Stimulated activated CD8-positive, alpha-beta memory T cell treated with anti-CD3 and anti-CD28 coated beads, Interleukin-4, amount 100 ng/mL, for 4 hours (primary cell): ENCODE data around the gene ZNF689.

Source experiments
- DNase-seq, 2 donors: peaks; one replicate each; pipeline ENCODE4 v3.0.0-alpha.2; 2020; ENCODE audit warnings: low read depth in 2 of 2, low spot score in 1 of 2

The ZNF689 gene

GRCh38 chr16:30609926-30610839, at the start of gene ZNF689:
ZNF689 (minus strand) TSS chr16:30610389; CDS start chr16:30610041, 348 bp downstream.
- DNase-seq, result peak; percentile 87 to 95

DNA sequence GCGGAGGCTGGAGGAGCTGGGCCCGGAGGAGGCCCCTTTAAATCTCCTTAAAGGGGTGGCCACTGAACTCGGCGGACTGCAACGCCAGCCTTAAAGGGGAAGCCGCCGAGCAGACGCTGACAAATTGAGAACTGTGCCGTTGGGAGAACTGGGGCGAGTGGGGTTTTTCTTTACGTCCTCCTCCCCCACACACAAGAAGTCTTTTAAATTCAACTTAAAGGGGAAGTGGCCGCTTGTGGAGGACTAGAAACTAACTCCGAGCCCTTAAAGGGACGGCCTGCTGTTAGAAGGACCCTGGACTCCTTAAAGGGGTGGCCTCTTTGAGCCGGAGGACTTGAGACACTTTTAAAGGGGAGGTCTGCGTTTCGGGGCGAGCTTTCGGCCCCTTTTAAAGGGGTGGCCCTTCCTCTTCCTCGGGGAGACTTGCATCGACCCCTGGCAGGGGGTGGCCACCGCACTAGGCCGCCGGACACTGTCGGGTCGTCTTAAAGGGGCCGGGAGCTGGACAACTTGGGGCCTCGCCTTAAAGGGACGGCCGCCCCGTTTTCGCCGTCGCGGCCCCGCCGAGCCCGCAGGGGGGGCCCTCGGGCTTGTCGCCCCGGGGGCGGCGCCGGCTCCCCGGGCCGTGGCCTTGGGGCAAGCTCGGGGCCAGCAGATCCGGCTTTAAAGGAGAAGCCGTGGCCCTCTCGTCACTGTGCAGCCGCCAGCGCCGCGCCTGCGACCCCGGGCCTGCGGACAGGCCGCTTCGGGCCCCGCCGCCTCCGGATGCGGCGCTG, 48.7 kb upstream of the ZNF689 start:
- peak in 1 of 2 donors; percentile 93 for DNase-seq

DNA sequence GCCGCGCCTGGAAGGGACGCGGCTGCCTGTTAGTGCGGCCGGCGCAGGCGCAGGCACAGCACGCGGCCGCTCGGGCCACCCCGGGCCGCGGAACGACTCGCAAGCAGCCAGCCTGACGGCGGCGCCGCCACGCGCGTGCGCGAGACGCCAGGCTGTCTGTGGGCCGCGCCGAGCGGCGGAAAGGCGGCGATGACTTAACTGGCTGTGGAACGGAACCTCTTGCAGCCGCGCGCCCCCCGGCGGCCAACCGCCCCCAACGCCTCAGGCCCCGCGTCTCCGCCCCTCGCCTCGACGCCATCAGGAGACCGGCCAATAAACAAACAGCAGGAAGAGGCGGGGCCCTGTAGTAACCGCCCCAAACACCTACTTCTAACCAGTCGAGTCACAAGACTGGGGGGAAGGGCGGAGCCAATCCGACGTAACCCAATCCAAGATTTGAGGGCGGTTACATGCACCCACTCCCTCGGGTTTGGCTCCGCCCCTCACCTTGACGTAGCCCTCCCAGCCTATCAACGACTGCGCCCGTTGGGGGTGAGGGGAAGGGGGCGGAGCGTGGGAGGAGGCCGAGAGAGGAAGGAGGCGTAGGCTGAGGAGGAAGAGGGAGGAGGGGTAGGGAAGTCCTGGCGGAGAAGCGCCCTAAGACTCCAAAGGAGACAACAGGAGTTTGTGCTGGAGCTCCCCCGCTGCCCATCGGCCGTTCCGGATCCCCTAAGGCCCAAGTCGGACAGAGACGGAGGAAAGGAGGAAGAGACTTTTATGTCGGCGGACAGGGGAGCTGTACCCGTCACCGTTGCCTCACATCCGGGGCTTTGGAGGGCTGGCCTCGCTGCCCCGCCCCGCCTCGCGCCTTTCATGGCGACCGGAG, 47.9 kb upstream of the ZNF689 start, which contains the start of gene FBRS:
Gene FBRS, plus strand, starts transcription at position 566 of the 865 bp plus-strand sequence. CDS start 1,088 bp downstream, outside the sequence.
- peak; percentile 99 to 100 for DNase-seq

DNA sequence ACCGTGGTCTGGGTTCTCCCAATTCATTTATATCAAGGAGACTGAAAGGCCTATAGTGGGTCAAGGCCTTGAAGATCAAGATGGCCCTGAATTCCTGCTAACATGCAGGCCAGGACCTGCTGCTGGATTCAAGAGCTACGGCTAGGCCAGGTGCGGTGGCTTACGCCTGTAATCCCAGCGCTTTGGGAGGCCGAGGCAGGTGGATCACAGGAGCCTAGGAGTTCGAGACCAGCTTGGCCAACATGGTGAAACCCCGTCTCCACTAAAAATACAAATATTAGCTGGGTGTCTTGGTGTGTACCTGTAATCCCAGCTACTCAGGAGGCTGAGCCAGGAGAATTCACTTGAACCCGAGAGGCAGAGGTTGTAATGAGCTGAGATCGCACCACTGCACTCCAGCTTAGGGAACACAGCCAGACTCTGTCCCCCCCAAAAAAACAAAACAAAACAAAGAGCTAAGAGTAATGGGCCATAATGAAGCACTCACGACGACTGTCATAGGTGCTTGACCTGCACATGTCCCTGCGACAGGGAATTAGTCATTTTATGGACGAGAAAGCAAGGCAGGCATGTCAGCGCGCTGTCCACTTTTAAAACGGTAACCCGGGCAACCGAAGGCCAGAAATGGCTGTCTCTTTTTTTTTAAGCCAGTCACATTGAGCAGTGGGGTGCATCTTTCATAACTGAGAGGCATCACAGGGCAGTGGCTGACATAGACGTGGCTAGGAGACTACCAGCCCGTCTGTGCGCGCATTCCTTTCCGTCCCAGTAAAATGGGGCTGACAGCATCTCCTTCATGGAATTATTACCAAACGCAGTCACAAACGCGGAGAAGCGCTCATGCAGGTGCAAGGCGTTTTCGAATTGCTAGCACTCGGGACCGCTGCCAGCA, 47.0 kb upstream of the ZNF689 start:
- DNase-seq, result no peak

- DNase-seq, result no peak
These were observed 46.2 kb upstream of the ZNF689 start for GRCh38 chr16:30656388-30656787.

DNA sequence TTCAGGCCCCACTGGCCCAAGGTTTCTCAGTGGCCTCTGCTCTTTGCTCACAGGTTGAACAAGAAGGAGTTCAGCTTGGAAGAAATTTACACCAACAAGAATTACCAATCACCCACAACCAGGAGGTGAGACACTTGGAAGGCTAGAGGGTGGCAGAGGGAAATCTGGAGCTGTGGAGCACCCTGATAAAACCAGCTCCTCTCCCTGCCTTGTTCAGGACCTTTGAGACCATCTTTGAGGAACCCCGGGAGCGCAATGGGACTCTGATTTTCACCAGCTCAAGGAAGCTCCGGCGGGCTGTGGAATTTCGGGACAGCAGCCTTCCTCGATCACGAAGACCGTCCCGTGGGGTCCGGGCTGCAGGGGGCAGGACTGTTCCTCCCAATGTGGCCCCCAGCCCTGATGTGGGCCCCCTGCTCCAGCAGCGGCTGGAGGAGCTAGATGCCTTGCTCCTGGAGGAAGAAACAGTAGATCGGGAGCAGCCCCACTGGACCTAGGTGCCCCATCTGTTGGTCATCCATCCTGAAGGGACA, 45.7 kb upstream of the ZNF689 start:
- DNase-seq, result no peak

DNA sequence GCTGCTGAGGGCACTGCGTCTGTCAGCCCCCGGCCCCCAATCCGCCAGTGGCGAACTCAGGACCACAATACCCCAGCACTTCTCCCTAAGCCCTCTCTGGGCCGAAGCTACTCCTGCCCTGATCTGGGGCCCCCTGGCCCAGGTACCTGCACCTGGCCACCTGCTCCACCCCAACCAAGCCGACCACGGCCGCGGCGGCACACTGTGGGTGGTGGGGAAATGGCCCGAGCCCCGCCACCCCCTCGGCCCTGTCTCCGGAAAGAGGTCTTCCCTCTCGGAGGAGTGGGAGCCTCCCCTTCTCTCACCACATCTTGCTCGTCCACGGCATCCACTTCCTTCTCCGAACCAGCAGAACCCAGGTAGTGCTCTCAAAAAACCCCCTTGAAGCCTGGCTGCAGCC, 44.7 kb upstream of the ZNF689 start:
- DNase-seq, result no peak

DNA sequence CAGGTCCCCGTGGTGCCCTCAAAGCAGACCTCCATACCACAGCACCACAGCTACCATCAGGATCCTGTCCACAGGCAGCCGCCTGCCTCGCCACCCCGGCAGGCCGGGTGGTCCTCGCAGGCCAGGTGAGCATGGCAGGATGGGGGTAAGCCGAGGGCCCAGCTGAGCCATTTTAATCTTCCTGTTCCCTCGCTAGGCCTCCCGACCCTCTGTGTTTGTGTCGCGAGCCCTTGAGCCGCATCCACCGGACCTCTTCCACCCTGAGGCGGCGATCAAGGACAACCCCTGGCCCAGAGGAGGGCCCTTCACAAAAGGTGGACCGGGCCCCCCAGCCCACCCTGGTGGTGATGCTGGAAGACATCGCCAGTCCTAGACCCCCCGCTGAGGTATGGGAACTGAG, 42.5 kb upstream of the ZNF689 start:
- no peak for DNase-seq

- DNase-seq, result no peak
These were observed 41.8 kb upstream of the ZNF689 start for GRCh38 chr16:30652005-30652296.

GRCh38 chr16:30651124-30652004, 41.2 kb upstream of the ZNF689 start:
- peak; percentile 33 to 59 for DNase-seq

GRCh38 chr16:30650369-30651123, 40.4 kb upstream of the ZNF689 start, which contains the start of gene PRR14:
PRR14 (plus strand) TSS chr16:30650960; CDS start chr16:30651646, 686 bp downstream.
- peak; percentile 95 to 98 for DNase-seq

- no peak for DNase-seq
These were observed 39.7 kb upstream of the ZNF689 start for GRCh38 chr16:30649725-30650368.

- no peak for DNase-seq
These were observed 37.0 kb upstream of the ZNF689 start for GRCh38 chr16:30647274-30647571.

- no peak for DNase-seq
These were observed 35.5 kb upstream of the ZNF689 start for GRCh38 chr16:30645727-30646126.

DNA sequence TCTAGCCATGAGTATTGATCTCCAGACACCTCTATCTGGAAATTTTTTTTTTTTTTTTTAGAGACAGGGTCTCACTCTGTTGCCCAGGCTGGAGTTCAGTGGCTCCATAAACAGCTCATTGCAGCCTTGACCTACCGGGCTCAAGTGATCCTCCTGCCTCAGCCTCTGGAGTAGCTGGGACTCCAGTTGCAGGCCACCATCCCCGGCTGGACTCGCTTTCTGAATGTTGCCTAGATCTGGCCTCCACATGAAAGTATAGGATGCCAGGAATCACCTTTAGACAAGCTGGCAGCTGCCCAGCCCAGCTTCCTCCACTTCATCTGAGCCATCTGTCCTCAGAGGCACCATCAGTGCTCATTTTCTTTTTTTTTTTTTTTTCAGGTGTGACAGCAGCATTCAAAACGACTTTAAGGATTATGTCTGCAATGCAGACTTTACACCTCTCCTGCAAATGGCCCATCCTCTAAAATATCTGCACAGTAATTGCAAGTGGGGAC, 34.2 kb upstream of the ZNF689 start:
- no peak for DNase-seq

- DNase-seq, result no peak
These were observed 31.3 kb upstream of the ZNF689 start for GRCh38 chr16:30641378-30641982.

GRCh38 chr16:30637944-30638343, 27.8 kb upstream of the ZNF689 start:
- DNase-seq, result no peak
